Fibroblast of lung (primary cell): ENCODE data around the gene ZNF710.

Experiments used
- CTCF ChIP-seq, 2 donors: IDR thresholded peaks in 1 of 2; conservative IDR thresholded peaks in 1 of 2; 1 replicate in 1 of 2; 2 replicates in 1 of 2; pipeline ENCODE4 v1.5.1; 2011 to 2012; ENCODE audit warnings: low read length in 2 of 2, control low read depth in 1 of 2, inconsistent platforms in 1 of 2, low read depth in 1 of 2, mild to moderate bottlenecking in 1 of 2
- EZH2 ChIP-seq: IDR thresholded peaks from 2 replicates; pipeline ENCODE4 v1.5.1; 2012; ENCODE audit warnings: low read length, control low read depth, mild to moderate bottlenecking; ENCODE audit errors: missing control alignments

GRCh38 chr15:90067953-90068606 is 67.0 kb downstream of the ZNF710 start:
- no peak for TF ChIP-seq EZH2
- TF ChIP-seq CTCF (conservative IDR thresholded peaks at IDR 0.05 in 1 of 2, IDR thresholded peaks at IDR 0.05 in 1 of 2; ENCODE audit: low read depth in 1 of 2, low read length in 2 of 2), result no peak
